Superior temporal gyrus (tissue), 1 donor: Measurements from ENCODE around the gene NDUFA12.
A peak's percentile ranks its signal among the peaks of the same experiment; 100 is the strongest.
"Not testable (repeated sequence)": the region's sequence is repeated elsewhere in the genome, so short reads cannot be mapped to it uniquely, and the experiment has no call there.

Source experiments
- DNase-seq: peaks from one replicate; pipeline ENCODE4 v3.0.0-alpha.2; 2016; ENCODE audit errors: extremely low spot score

Gene NDUFA12

GRCh38 chr12:95003213-95003920, at the start of gene NDUFA12:
Gene NDUFA12, minus strand, starts transcription at chr12:95003697. Its CDS starts 17 bp downstream, at chr12:95003680.
- peak; percentile 96 for DNase-seq

- DNase-seq, result no peak
Observed at GRCh38 chr12:95051241-95051640, 47.7 kb upstream of the NDUFA12 start.

DNA sequence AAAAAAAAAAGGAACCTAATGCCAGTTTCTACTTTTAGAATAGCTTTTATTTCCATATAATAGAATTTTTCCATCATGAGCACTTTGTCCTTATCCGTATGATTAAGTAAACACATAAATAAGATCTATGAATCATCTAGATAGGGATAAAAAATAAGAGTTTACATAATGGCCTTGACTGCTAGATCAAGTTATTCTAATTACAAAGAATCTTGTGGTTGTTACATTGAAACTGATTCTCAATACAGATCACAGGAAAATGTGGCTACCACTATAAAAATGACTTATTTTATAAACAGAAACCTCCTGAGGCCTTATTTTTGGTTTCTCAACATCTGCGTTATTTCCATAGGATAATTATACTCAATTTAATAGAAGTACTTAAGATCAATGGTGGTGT, 34.4 kb upstream of the NDUFA12 start:
- no peak for DNase-seq

DNA sequence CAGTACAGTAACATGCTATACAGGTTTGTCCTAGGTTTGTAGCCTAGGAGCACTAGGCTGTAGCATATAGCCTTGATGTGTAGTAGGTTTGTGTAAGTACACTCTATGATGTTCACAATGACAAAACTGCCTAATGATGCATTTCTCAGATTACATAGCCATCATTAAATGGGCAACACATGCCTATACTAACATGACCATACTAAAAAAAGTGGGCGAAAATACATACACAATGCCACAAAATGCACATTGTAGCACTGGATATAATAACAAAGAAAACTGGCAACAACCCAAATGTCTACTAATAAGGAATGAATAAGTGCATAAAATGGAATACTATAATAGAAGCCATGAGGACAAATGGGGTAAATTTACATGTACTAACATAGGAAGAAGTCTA, 31.3 kb upstream of the NDUFA12 start:
- DNase-seq, result no peak

DNA sequence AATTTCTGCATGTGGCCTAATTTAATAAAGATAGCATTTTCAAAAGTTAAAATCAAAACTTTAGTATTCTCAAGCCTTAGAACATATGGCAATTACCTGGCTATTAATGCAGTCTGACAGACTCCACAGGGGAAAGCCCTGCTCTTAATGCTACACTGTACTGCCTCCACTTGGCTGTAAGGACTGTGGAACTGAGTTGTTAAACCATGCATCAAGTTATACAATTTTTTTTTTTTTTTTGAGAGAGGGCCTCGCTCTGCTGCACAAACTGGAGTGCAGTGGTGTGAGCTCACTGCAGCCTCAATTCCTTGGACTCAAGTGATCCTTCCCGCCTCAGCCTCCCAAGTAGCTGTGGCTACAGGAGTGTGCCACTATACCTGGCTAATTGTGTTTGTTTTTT, 19.0 kb upstream of the NDUFA12 start:
- no peak for DNase-seq

- no peak for DNase-seq
Observed at GRCh38 chr12:95017482-95017881, 14.0 kb upstream of the NDUFA12 start.

DNA sequence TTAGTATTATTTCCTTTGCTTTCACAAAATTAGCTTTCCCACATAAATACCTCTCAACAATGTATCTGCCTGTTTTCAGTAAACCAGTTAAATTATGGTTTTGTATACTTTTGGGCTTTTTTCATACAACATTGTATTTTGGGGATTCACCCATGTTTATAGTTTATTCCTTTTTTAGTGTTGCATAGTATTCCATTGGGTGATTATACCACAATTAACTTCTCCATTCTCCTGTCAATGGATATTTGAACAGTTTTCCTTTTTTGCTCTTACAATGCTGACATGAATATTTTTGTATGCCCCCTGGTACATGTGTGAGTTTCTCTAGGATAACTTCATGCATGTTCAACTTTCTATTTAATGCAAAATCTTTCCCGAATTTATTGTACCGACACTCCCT, 12.6 kb upstream of the NDUFA12 start:
- no peak for DNase-seq

- DNase-seq, result no peak
Observed at GRCh38 chr12:95014554-95014953, 11.1 kb upstream of the NDUFA12 start.

DNA sequence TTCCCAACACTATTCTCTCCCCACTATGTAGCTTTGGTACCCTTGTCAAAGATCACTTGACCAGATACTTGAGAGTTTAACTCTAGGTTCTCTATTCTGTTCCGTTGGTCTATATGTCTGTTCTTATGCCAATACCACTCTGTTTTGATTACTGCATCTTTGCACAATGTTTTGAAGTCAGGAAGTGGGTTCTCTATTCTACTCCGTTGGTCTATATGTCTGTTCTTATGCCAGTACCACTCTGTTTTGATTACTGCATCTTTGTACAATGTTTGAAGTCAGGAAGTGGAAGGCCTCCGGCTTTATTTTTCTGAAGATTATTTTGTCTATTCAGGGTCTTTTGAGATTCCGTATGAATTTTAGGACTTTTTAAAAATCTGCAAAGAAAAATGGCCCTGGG, 2.7 kb upstream of the NDUFA12 start:
- no peak for DNase-seq

GRCh38 chr12:95004610-95005009, 1.1 kb upstream of the NDUFA12 start:
- DNase-seq, result no peak

- DNase-seq, result no peak
Observed at GRCh38 chr12:95003921-95004272, 400 bp upstream of the NDUFA12 start.

DNA sequence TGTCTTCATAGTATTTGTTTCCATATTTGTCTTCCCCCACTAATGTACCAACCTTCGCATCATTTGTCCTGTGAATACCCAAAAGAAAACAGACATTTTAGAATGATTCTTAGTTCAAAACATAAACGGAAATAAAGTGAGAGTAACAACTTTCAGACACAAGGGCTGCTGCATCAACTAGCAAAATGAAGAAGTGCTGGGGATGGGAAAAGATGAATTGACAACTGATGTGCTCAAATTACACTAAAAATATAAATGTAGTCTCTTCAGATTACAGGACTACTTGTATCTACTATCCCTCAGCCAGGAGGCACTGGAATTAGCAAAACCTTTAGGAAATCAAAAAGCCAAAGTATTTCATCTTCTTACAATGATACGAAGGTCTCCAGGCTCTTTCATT, 743 bp downstream of the NDUFA12 start:
- DNase-seq, result no peak

DNA sequence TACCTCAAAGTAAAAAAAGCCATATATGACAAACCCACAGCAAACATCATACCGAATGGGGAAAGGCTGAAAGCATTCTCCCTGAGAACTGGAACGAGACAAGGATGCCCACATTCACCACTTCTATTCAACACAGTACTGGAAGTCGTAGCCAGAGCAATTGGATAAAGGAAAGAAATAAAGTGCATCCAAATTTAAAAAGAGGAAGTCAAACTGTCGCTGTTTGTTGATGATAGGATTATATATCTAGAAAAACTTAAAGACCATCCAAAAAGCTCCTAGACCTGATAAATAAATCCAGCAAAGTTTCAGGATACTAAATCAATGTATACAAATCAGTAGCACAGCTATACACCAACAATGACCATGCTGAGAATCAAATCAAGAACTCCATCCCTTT, 5.2 kb downstream of the NDUFA12 start:
- DNase-seq, result no peak

DNA sequence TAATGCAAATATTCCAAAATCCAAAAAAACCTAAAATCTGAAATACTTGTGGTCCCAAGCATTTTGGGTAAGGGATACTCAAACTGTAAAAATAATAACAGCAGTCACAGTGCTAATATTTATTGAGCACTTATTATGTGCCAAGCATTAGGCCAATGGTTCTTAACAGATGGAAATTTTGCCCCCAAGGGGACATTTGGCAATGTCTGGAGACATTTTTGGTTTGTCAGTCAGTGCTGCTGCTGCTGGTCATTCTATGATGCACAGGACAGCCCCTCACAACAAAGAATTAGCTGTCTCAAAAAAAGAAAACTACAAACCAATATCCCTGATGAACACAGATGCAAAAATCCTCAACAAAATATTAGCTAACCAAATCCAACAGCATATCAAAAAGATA, 5.8 kb downstream of the NDUFA12 start:
- DNase-seq, result no peak

DNA sequence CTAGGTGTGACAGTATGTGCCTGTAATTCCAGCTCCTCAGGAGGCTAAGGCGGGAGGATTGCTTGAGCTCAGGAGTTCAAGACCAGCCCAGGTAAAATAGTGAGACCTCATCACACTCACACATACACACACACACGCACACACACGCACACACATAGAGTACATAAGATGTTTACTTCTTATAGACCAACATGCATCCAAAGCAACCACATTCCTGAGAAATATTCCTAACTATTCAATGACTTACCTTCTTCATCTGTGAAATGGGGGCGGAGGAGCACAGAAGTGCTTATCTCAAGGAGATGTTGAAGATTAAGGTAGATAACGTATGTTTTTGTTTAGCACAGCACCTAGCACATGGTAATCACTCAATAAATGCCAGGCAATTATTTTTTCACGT, 6.4 kb downstream of the NDUFA12 start:
- no peak for DNase-seq

DNA sequence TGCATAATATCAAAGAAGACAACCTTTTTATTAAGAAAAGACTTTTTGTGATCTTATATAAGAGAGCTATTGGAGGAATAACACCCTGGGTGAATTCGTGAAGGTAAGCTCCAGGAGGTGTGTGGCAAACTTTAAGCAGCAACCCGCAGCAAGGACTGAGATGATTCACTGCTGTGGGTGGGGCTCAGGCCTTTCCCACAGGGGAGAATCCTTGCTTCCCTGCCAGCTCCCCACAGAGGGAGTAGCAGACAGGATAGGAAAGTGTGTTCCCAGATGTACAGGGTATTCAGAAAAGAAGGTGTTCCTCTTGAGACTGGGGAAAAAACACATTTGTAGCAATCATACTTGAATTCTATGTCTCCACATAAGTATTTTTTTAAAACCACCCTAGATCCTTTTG, 9.2 kb downstream of the NDUFA12 start:
- no peak for DNase-seq

- not testable (repeated sequence) for DNase-seq
Observed at GRCh38 chr12:94993855-94994254, 9.6 kb downstream of the NDUFA12 start.

GRCh38 chr12:94990222-94990621, 13.3 kb downstream of the NDUFA12 start:
- DNase-seq, result no peak

GRCh38 chr12:94988471-94988870, 15.0 kb downstream of the NDUFA12 start:
- no peak for DNase-seq

- DNase-seq, result no peak
Observed at GRCh38 chr12:94987801-94988200, 15.7 kb downstream of the NDUFA12 start.

DNA sequence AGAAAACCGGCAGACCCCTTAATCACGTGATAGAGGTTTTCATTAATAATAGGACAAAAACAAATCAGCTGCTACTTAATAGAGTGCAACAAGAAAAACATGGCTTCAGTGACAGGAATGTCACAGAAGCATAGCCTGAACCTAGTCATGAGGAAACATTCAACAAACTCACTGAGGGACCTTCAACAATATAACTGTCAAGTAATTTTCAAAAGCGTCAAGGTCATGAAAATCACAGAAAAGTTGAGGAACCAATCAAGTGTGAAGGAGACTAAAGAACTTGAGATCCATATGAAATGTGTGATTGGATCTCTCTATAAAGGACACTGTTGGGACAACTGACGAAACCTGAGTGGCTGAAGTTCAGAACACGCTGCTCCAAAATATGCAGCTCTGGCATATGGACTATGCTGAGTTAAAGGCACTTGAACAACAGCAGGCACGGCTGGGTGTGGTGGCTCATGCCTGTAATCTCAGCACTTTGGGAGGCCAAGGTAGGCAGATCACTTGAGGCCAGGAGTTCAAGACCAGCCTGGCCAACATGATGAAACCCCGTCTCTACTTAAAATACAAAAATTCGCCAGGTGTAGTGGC, 16.3 kb downstream of the NDUFA12 start:
- no peak for DNase-seq

DNA sequence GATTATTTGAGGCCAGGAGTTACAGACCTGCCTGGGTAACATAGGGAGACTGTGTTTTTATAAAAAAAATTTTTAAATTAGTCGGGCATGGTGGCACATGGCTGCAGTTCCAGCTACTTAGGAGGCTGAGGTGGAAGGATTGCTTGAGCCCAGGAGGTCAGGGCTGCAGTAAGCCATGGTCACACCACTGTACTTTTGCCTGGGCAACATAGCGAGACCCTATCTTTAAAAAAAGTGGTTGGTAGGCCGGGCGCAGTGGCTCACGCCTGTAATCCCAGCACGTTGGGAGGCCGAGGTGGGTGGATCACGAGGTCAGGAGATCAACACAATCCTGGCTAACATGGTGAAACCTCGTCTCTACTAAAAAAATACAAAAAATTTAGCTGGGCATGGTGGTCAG, 18.4 kb downstream of the NDUFA12 start:
- not testable (repeated sequence) for DNase-seq

DNA sequence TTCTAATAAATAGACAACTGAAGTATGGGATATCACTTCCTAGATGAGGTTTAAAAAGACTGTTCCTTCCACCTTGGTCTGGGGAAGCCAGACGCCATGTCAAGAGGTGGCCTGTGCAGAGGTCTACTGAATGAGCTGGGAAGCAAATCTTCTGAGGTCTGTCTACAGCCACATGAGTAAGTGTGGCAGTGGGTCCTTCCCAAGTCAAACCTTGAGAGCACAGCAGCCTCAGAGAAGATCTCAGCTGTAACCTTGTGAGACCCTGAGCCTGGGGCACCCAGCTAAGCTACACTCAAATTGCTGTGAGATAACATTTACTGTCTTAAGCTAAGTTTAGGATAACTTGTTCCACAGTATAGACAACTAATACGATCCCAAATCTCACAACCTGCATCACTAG, 20.2 kb downstream of the NDUFA12 start:
- no peak for DNase-seq

DNA sequence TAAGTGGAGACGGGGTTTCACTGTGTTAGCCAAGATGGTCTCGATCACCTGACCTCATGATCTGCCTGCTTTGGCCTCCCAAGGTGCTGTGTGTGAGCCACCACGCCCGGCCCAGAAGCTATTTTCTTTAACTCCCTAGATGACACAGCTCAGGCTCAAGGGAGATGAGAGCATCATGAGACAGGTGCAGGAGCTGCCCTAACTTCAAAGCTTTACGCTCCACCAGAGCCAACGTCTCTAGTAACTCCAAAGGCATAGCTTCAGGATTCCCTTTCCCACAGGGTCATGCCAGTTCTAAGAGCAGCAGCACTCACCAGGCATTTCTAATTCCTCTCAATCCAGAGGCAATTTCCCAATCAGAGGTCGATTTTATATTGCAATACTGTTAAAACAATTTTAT, 21.0 kb downstream of the NDUFA12 start:
- DNase-seq, result no peak
